Testis (tissue), 3 donors: ENCODE data around the gene LRRTM4. TPM values are rescaled to one million over a fixed set of nuclear protein-coding genes. Genes with fewer than 3 reads are reported as not detected.
"Not testable (repeated sequence)": the region's sequence is repeated elsewhere in the genome, so short reads cannot be mapped to it uniquely, and the experiment has no call there.

Source experiments
- DNase-seq: peaks from one replicate; pipeline ENCODE4 v3.0.0-alpha.2; 2019
- H3K27ac ChIP-seq, 2 donors: fragments of 200-600 bp; sonication (generic); one replicate each; pipeline ENCODE4 v1.5.1; 2019
- H3K27me3 ChIP-seq: fragments of 200-600 bp; sonication (generic); one replicate; pipeline ENCODE4 v1.5.1; 2019
- H3K36me3 ChIP-seq: fragments of 200-600 bp; sonication (generic); one replicate; pipeline ENCODE4 v1.5.1; 2017; ENCODE audit warnings: low read depth; ENCODE audit errors: missing control alignments
- H3K4me1 ChIP-seq: fragments of 200-600 bp; sonication (generic); one replicate; pipeline ENCODE4 v1.5.1; 2019
- H3K4me3 ChIP-seq, 2 donors: fragments of 200-600 bp; sonication (generic); one replicate each; pipeline ENCODE4 v1.5.1; 2017 to 2019
- H3K9me3 ChIP-seq: fragments of 200-600 bp; sonication (generic); one replicate; pipeline ENCODE4 v1.5.1; 2017
- CTCF ChIP-seq, 3 experiments: fragments of 450-650 bp in 2 of 3; fragments of 200-600 bp in 1 of 3; sonication (generic) in 1 of 3; IDR thresholded peaks; one replicate each; pipeline ENCODE4 v1.5.1; 2016 to 2019; ENCODE audit warnings: antibody characterized with exemption in 3 of 3, mild to moderate bottlenecking in 2 of 3, moderate library complexity in 1 of 3
- POLR2A ChIP-seq: fragments of 450-650 bp; IDR thresholded peaks from one replicate; pipeline ENCODE4 v1.6.1; 2017; ENCODE audit warnings: antibody characterized with exemption, mild to moderate bottlenecking, moderate library complexity
- WGBS, 2 donors: methylation state at CpG; one replicate each; pipeline ENCODE4 v1.1.5; 2018; 5-methylcytosine and 5-hydroxymethylcytosine counted together
- intact Hi-C: fragments of 100-400 bp; cut with DNase I; formaldehyde crosslinking; loops from one replicate; pipeline ENCODE4 v1.15.1; 2023; ENCODE audit warnings: low total_unique reads
- polyA plus RNA-seq: library from polyadenylated mRNA; stranded (reverse); fragments of 350-450 nt; fragmentation: Illumina TruSeq; extraction: RNeasy Lipid Tissue Mini Kit (QIAGEN cat#74804); gene quantifications from one replicate; pipeline ENCODE4 v1.2.3, GENCODE V29; 2014; ENCODE audit warnings: low read depth, low replicate concordance; ENCODE audit not compliant: insufficient read depth
- total RNA-seq, 2 donors: library from RNA; depleted of rRNA; stranded (reverse); fragments of >200 nt; gene quantifications; one replicate each; pipeline ENCODE4 v1.2.3, GENCODE V29; 2016

The LRRTM4 gene
- total and polyA plus RNA-seq, 3 donors from 2014 or later, result 0.08 to 0.19 (median 0.13) TPM

- H3K36me3 ChIP-seq, result no peaks in the 10 kb centered on the region
- no peaks in the 10 kb centered on the region for H3K4me1 ChIP-seq
- no peaks in the 10 kb centered on the region for H3K27me3 ChIP-seq
- intact Hi-C loops, result no loop called here
- no peak overlapping the region for H3K4me3 ChIP-seq
- no peak overlapping the region for H3K27ac ChIP-seq
- no peaks in the 10 kb centered on the region for H3K9me3 ChIP-seq
- TF ChIP-seq CTCF (IDR thresholded peaks at IDR 0.05) (no peak), POLR2A (no peak)
- no peak for DNase-seq
- 82 to 85% methylated on average over 8 of the region's 8 CpGs for WGBS, 2 donors
These were observed 420.3 kb downstream of the LRRTM4 start for GRCh38 chr2:77101796-77102452.

- intact Hi-C loops, result no loop called here
- Histone ChIP-seq H3K27me3 (no peaks in the 10 kb centered on the region), H3K4me3 (no peak overlapping the region), H3K4me1 (no peaks in the 10 kb centered on the region), H3K9me3 (no peaks in the 10 kb centered on the region), H3K36me3 (no peaks in the 10 kb centered on the region), H3K27ac (no peak overlapping the region)
- no peak for DNase-seq
- TF ChIP-seq POLR2A (no peak), CTCF (IDR thresholded peaks at IDR 0.05) (no peak)
- WGBS, 2 donors, result 81 to 91% methylated on average over 2 of the region's 2 CpGs
These were observed 422.2 kb downstream of the LRRTM4 start for GRCh38 chr2:77099961-77100360.

- 85 to 87% methylated on average over 8 of the region's 8 CpGs for WGBS, 2 donors
- H3K36me3 ChIP-seq, intact Hi-C loops, H3K9me3 ChIP-seq, DNase-seq, H3K4me1 ChIP-seq, H3K27ac ChIP-seq, H3K27me3 ChIP-seq, H3K4me3 ChIP-seq: not testable (repeated sequence)
These were observed 426.7 kb downstream of the LRRTM4 start for GRCh38 chr2:77095525-77095924.

GRCh38 chr2:77095096-77095495, 427.1 kb downstream of the LRRTM4 start:
- H3K36me3 ChIP-seq, result no peaks in the 10 kb centered on the region
- H3K27ac ChIP-seq, result no peak overlapping the region
- H3K9me3 ChIP-seq, result no peaks in the 10 kb centered on the region
- 35 to 42% methylated on average over 1 of the region's 1 CpG for WGBS, 2 donors
- DNase-seq, result no peak
- TF ChIP-seq POLR2A (no peak), CTCF (IDR thresholded peaks at IDR 0.05) (no peak)
- intact Hi-C loops, result no loop called here
- H3K27me3 ChIP-seq, result no peaks in the 10 kb centered on the region
- no peak overlapping the region for H3K4me3 ChIP-seq
- H3K4me1 ChIP-seq, result no peaks in the 10 kb centered on the region

- H3K36me3 ChIP-seq, result not testable (repeated sequence)
These were observed 433.8 kb downstream of the LRRTM4 start for GRCh38 chr2:77088424-77088823.

GRCh38 chr2:77087987-77088414, 434.2 kb downstream of the LRRTM4 start:
- Histone ChIP-seq H3K4me3 (no peak overlapping the region), H3K4me1 (no peaks in the 10 kb centered on the region), H3K27ac (no peak overlapping the region), H3K36me3 (no peaks in the 10 kb centered on the region), H3K27me3 (no peaks in the 10 kb centered on the region), H3K9me3 (no peaks in the 10 kb centered on the region)
- DNase-seq, result no peak
- WGBS, 2 donors, result 80 to 82% methylated on average over 6 of the region's 6 CpGs
- no peak for TF ChIP-seq POLR2A
- intact Hi-C loops, result no loop called here

More at GRCh38 chr2:77088424-77088823, 433.8 kb downstream of the LRRTM4 start:
- DNase-seq, H3K4me3 ChIP-seq, H3K27ac ChIP-seq, H3K27me3 ChIP-seq, H3K9me3 ChIP-seq, intact Hi-C loops, H3K4me1 ChIP-seq: not testable (repeated sequence)
- WGBS, 2 donors, result 57 to 59% methylated on average over 13 of the region's 13 CpGs
